ENCODE data around the gene KHK. TPM values are rescaled to one million over a fixed set of nuclear protein-coding genes. Genes with fewer than 3 reads are reported as not detected.

Gene KHK
- total and polyA plus RNA-seq, 9 of the 15 experiments (the other 6 are each of a cell fraction or from before 2014, with no cell fraction given): 1.5 to 10.7 (median 5.2) TPM

DNA sequence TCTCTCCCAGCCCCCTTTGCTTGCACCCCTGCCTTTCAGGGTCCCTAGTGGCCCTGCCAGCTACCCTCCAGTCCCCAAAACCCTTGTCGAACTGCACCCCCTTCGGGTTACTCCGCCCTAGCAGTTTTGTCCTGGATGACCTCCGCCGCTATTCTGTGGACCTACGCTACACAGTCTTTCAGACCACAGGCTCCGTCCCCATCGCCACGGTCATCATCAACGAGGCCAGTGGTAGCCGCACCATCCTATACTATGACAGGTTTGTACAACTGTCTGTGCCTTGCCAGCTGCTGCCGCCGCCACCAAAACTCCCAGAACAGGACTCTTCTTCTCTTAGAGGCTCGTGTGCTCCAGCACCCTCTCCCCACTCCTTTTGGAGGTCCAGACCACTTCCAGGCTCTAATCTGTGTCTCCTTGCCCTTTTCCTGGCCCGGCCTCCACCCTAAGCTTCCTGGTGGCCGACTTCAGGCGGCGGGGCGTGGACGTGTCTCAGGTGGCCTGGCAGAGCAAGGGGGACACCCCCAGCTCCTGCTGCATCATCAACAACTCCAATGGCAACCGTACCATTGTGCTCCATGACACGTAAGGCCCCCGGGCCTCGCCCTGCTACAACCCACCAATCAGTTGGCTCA lies 7.9 kb downstream of the KHK start (continued):
- TF ChIP-seq GABPA (tag; conservative IDR thresholded peaks at IDR 0.05; ENCODE audit: low read depth) (no peak), NR3C1 (CRISPR knock-in tag; IDR thresholded peaks at IDR 0.05) (no peak), FOXP1 (CRISPR knock-in tag; IDR thresholded peaks at IDR 0.05) (no peak), NR2C2 (CRISPR knock-in tag; IDR thresholded peaks at IDR 0.05) (no peak), NR2C2 (tag; IDR thresholded peaks at IDR 0.05) (no peak), DPF2 (IDR thresholded peaks at IDR 0.05) (no peak), POLR2AphosphoS2 (IDR thresholded peaks at IDR 0.05; ENCODE audit: low read length) (no peak)

DNA sequence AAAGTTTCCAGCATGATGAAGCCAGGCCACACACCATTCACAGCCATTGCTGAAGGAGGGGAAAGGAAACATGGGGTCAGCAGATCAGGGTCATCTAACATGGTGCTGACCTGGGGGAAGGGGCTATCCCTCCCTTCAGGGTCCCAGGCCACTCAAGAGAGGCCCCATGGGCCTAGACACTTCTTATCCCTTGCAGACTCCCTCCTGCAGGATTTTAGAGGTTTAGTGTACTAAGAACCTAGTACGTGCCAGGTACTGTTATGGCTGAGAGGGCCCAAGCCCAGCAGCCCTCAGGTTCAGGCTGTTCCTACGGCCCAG lies 8.8 kb downstream of the KHK start:
- H3K27ac ChIP-seq (ENCODE audit: extremely low read depth, low read depth, low read length): peak overlapping the region; percentile 57; the same call in 1 of the 3 replicates
- peaks cover 3% of the 10 kb centered on the region; the same call in 2 of the 3 replicates for H3K79me2 ChIP-seq (ENCODE audit: control insufficient read depth, insufficient read depth, low read length)
- H3K9ac ChIP-seq (ENCODE audit: insufficient read depth in 1 of 2, low read depth in 2 of 2, low read length in 2 of 2): peak overlapping the region; percentile 2 to 27; a peak in 1 of 4 replicates
- in situ Hi-C loops (cut with MboI) (loop anchor here (5.0 kb wide), 2 partner anchors 97 to 187 kb away; partner anchors contain the start of gene TRIM54), intact Hi-C loops (cut with micrococcal nuclease) (loop anchor here (5.0 kb wide), 2 partner anchors 117 to 207 kb away; partner anchors contain the start of genes ATRAID and SLC5A6)
- H3K4me2 ChIP-seq (ENCODE audit: insufficient read depth, low read length): no peak overlapping the region; the same call in 1 of the 2 replicates
- peaks cover 38 to 49% of the 10 kb centered on the region in 2 experiments for H3K4me1 ChIP-seq (replicated peaks in 1 of 2; ENCODE audit: control insufficient read depth in 2 of 2, insufficient read depth in 2 of 2, low read length in 2 of 2)
- POLR2A ChIA-PET: no interaction called here
- 77% methylated on average over 2 of the region's 2 CpGs for WGBS (ENCODE audit: insufficient coverage, low coverage, missing lambda C conversion rate)
- no peaks in the 10 kb centered on the region for H3K9me1 ChIP-seq (ENCODE audit: control insufficient read depth, insufficient read depth, low read length)
- no peaks in the 10 kb centered on the region for H3K27me3 ChIP-seq (ENCODE audit: control insufficient read depth in 2 of 2, insufficient read depth in 2 of 2, low read length in 2 of 2)
- DNase-seq (ENCODE audit: extremely low read depth in 1 of 4, low spot score in 3 of 4) (no peak), ATAC-seq (no peak), FAIRE-seq (no peak)
- peak overlapping the region; percentile 87 for H2AFZ ChIP-seq (ENCODE audit: low read depth, low read length)
- no peaks in the 10 kb centered on the region for H3K9me3 ChIP-seq (replicated peaks; ENCODE audit: control insufficient read depth, insufficient read depth, low read depth, low read length)
- no peaks in the 10 kb centered on the region; the same call in 2 of the 3 replicates for H3K36me3 ChIP-seq (ENCODE audit: control insufficient read depth, insufficient read depth, low read length)
- CTCF ChIA-PET (ENCODE audit: low intra/inter-chr PET ratio): no interaction called here
- no peak overlapping the region for H3K4me3 ChIP-seq
- no TSS peak for BruUV-seq (replicated peaks)
- no peaks in the 10 kb centered on the region for H4K20me1 ChIP-seq (replicated peaks; ENCODE audit: control insufficient read depth, insufficient read depth, low read length)
- TF ChIP-seq ATF7 (IDR thresholded peaks at IDR 0.05) (no peak), PRPF4 (IDR thresholded peaks at IDR 0.05; ENCODE audit: insufficient read depth, low read depth, low read length, poor library complexity, severe bottlenecking) (no peak), CBX1 (IDR thresholded peaks at IDR 0.05; ENCODE audit: low read depth) (no peak), HEY1 (CRISPR knock-in tag; IDR thresholded peaks at IDR 0.05; ENCODE audit: borderline replicate concordance) (no peak), ZNF583 (CRISPR knock-in tag; IDR thresholded peaks at IDR 0.05) (no peak), MCM7 (IDR thresholded peaks at IDR 0.05) (no peak), TAF7 (tag; IDR thresholded peaks at IDR 0.05) (no peak), CBX5 (IDR thresholded peaks at IDR 0.05; ENCODE audit: borderline replicate concordance, low read depth) (no peak)
- TF ChIP-seq, protein P1, sequence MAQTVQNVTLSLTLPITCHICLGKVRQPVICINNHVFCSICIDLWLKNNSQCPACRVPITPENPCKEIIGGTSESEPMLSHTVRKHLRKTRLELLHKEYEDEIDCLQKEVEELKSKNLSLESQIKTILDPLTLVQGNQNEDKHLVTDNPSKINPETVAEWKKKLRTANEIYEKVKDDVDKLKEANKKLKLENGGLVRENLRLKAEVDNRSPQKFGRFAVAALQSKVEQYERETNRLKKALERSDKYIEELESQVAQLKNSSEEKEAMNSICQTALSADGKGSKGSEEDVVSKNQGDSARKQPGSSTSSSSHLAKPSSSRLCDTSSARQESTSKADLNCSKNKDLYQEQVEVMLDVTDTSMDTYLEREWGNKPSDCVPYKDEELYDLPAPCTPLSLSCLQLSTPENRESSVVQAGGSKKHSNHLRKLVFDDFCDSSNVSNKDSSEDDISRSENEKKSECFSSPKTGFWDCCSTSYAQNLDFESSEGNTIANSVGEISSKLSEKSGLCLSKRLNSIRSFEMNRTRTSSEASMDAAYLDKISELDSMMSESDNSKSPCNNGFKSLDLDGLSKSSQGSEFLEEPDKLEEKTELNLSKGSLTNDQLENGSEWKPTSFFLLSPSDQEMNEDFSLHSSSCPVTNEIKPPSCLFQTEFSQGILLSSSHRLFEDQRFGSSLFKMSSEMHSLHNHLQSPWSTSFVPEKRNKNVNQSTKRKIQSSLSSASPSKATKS (CRISPR knock-in tag; IDR thresholded peaks at IDR 0.05): no peak
